GM23338 (cell line): ENCODE results near the gene RRBP1. TPM values are rescaled to one million over a fixed set of nuclear protein-coding genes. Genes with fewer than 3 reads are reported as not detected.

Experiments
- ATAC-seq: fragments of 200-7000 bp; cut with Tn5 transposase; 3 replicates; pipeline ENCODE4 v1.9.1; 2020
- DNase-seq: peaks from one replicate; pipeline ENCODE4 v3.0.0-alpha.2; 2015; ENCODE audit warnings: low spot score
- H2AFZ ChIP-seq: fragments of 200-600 bp; sonication (generic); 2 replicates; pipeline ENCODE4 v1.8.0; 2016; ENCODE audit warnings: antibody characterized with exemption, mild to moderate bottlenecking, moderate library complexity
- H3F3A ChIP-seq: fragments of 200-600 bp; sonication (generic); replicated peaks from 2 replicates; pipeline ENCODE4 v1.8.0; 2017; ENCODE audit warnings: antibody characterized with exemption, mixed run types, low read depth
- H3K27ac ChIP-seq: fragments of 200-600 bp; sonication (generic); 2 replicates; pipeline ENCODE4 v1.6.1; 2016; ENCODE audit warnings: low read depth
- H3K27me3 ChIP-seq: fragments of 200-600 bp; sonication (generic); 2 replicates; pipeline ENCODE4 v1.8.0; 2016; ENCODE audit warnings: mild to moderate bottlenecking, mixed run types, moderate library complexity; ENCODE audit not compliant: insufficient read depth
- H3K36me3 ChIP-seq: fragments of 200-600 bp; sonication (generic); 2 replicates; pipeline ENCODE4 v1.8.0; 2016; ENCODE audit warnings: mild to moderate bottlenecking; ENCODE audit not compliant: insufficient read depth
- H3K4me1 ChIP-seq: fragments of 200-600 bp; sonication (generic); 2 replicates; pipeline ENCODE4 v1.8.0; 2016; ENCODE audit warnings: mild to moderate bottlenecking, moderate library complexity; ENCODE audit not compliant: insufficient read depth
- H3K4me2 ChIP-seq: fragments of 200-600 bp; sonication (generic); 2 replicates; pipeline ENCODE4 v1.7.1; 2017; ENCODE audit warnings: mixed run types
- H3K4me3 ChIP-seq: fragments of 200-600 bp; sonication (generic); 2 replicates; pipeline ENCODE4 v1.6.1; 2016; ENCODE audit warnings: mixed run types
- H3K79me2 ChIP-seq: fragments of 200-600 bp; sonication (generic); replicated peaks from 2 replicates; pipeline ENCODE4 v1.8.0; 2017; ENCODE audit warnings: mild to moderate bottlenecking; ENCODE audit not compliant: insufficient read depth
- H3K9me2 ChIP-seq: fragments of 200-600 bp; sonication (generic); 2 replicates; pipeline ENCODE4 v1.8.0; 2017; ENCODE audit not compliant: insufficient read depth
- H4K20me1 ChIP-seq: fragments of 200-600 bp; sonication (generic); replicated peaks from 2 replicates; pipeline ENCODE4 v1.8.0; 2017; ENCODE audit warnings: mild to moderate bottlenecking; ENCODE audit not compliant: insufficient read depth
- H3K27ac Mint-ChIP-seq: 2 replicates; pipeline ENCODE4 v1.8.0; 2020; ENCODE audit warnings: inconsistent platforms, mild to moderate bottlenecking, moderate library complexity, mixed read lengths
- H3K27me3 Mint-ChIP-seq: 3 replicates; pipeline ENCODE4 v1.8.0; 2022; ENCODE audit warnings: low read depth, mild to moderate bottlenecking, moderate library complexity, mixed read lengths, inconsistent platforms; ENCODE audit not compliant: insufficient read depth, poor library complexity
- H3K36me3 Mint-ChIP-seq: 3 replicates; pipeline ENCODE4 v1.8.0; 2021; ENCODE audit warnings: low read depth, mild to moderate bottlenecking, inconsistent platforms, moderate library complexity, mixed read lengths
- H3K4me1 Mint-ChIP-seq: 3 replicates; pipeline ENCODE4 v1.8.0; 2020; ENCODE audit warnings: mild to moderate bottlenecking, inconsistent platforms, mixed read lengths
- H3K4me3 Mint-ChIP-seq: 3 replicates; pipeline ENCODE4 v1.8.0; 2021; ENCODE audit warnings: moderate library complexity, mild to moderate bottlenecking, inconsistent platforms, mixed read lengths
- H3K9me3 Mint-ChIP-seq: 3 replicates; pipeline ENCODE4 v1.8.0; 2020; ENCODE audit warnings: moderate library complexity, mild to moderate bottlenecking, inconsistent platforms, mixed read lengths
- CREB1 ChIP-seq: fragments of 250-450 bp; sonication (Bioruptor Pico); IDR thresholded peaks from 2 replicates; pipeline ENCODE4 v1.5.0; 2020; ENCODE audit warnings: low read depth, mild to moderate bottlenecking, moderate library complexity
- CTCF ChIP-seq, 2 experiments: fragments of 200-600 bp in 1 of 2; sonication (generic) in 1 of 2; conservative IDR thresholded peaks; 2 replicates each; pipeline versions ENCODE4 v1.5.1 to v1.6.1; 2016 to 2017; ENCODE audit warnings: antibody characterized with exemption in 2 of 2, low read depth in 2 of 2, mild to moderate bottlenecking in 2 of 2, moderate library complexity in 1 of 2
- ETS1 ChIP-seq: IDR thresholded peaks from 2 replicates; pipeline ENCODE4 v1.6.1; 2016; ENCODE audit warnings: antibody characterized with exemption
- EZH2 ChIP-seq: fragments of 200-600 bp; sonication (generic); IDR thresholded peaks from one replicate; pipeline ENCODE4 v1.8.0; 2017; ENCODE audit warnings: antibody characterized with exemption, mild to moderate bottlenecking, low read depth; ENCODE audit not compliant: unreplicated experiment
- JUNB ChIP-seq: IDR thresholded peaks from one replicate; pipeline ENCODE4 v1.6.1; 2016; ENCODE audit warnings: antibody characterized with exemption; ENCODE audit not compliant: unreplicated experiment
- NANOG ChIP-seq: IDR thresholded peaks from 2 replicates; pipeline ENCODE4 v1.6.1; 2016; ENCODE audit warnings: antibody characterized with exemption, borderline replicate concordance
- STAT1 ChIP-seq: IDR thresholded peaks from one replicate; pipeline ENCODE4 v1.6.1; 2016; ENCODE audit warnings: antibody characterized with exemption; ENCODE audit not compliant: unreplicated experiment
- polyA plus RNA-seq: library from polyadenylated mRNA; unstranded; fragments of >200 nt; fragmentation: Nextera tagmentation; extraction: Ambion mirVana; gene quantifications from 2 replicates; pipeline ENCODE4 v1.2.1, GENCODE V29; 2016
- total RNA-seq: library from RNA; depleted of rRNA; stranded (reverse); fragments of >200 nt; shearing (Covaris generic); gene quantifications from 2 replicates; pipeline ENCODE4 v1.2.3, GENCODE V29; 2014
- TF ChIP-seq, protein P1 (sequence below): fragments of 250-450 bp; sonication (Bioruptor Pico); IDR thresholded peaks from 2 replicates; pipeline ENCODE4 v1.5.0; 2020; ENCODE audit warnings: mild to moderate bottlenecking, moderate library complexity

RRBP1 gene
- total and polyA plus RNA-seq, 2 experiments from 2014 or later: 105 to 113 TPM

DNA sequence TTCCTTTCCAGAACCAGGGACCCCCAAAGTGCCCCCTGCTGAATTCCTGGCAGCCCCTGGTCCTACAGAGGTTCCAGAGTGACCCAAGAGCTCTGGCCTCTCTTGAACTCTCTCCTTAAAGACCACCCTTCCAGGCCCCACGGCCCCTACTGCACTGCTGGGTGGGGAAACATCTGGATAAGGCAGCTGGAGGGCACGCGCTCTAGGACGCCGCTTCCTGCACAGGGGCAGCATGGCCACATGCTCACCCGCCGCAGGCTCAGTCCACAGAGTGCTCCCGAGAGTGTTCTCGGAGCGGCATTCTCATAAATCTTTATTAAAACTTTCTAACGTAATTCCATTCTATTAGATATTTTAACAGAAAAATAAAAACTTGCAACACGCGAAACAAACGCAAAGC, 37.0 kb downstream of the RRBP1 start (continued):
- TF ChIP-seq, protein P1, sequence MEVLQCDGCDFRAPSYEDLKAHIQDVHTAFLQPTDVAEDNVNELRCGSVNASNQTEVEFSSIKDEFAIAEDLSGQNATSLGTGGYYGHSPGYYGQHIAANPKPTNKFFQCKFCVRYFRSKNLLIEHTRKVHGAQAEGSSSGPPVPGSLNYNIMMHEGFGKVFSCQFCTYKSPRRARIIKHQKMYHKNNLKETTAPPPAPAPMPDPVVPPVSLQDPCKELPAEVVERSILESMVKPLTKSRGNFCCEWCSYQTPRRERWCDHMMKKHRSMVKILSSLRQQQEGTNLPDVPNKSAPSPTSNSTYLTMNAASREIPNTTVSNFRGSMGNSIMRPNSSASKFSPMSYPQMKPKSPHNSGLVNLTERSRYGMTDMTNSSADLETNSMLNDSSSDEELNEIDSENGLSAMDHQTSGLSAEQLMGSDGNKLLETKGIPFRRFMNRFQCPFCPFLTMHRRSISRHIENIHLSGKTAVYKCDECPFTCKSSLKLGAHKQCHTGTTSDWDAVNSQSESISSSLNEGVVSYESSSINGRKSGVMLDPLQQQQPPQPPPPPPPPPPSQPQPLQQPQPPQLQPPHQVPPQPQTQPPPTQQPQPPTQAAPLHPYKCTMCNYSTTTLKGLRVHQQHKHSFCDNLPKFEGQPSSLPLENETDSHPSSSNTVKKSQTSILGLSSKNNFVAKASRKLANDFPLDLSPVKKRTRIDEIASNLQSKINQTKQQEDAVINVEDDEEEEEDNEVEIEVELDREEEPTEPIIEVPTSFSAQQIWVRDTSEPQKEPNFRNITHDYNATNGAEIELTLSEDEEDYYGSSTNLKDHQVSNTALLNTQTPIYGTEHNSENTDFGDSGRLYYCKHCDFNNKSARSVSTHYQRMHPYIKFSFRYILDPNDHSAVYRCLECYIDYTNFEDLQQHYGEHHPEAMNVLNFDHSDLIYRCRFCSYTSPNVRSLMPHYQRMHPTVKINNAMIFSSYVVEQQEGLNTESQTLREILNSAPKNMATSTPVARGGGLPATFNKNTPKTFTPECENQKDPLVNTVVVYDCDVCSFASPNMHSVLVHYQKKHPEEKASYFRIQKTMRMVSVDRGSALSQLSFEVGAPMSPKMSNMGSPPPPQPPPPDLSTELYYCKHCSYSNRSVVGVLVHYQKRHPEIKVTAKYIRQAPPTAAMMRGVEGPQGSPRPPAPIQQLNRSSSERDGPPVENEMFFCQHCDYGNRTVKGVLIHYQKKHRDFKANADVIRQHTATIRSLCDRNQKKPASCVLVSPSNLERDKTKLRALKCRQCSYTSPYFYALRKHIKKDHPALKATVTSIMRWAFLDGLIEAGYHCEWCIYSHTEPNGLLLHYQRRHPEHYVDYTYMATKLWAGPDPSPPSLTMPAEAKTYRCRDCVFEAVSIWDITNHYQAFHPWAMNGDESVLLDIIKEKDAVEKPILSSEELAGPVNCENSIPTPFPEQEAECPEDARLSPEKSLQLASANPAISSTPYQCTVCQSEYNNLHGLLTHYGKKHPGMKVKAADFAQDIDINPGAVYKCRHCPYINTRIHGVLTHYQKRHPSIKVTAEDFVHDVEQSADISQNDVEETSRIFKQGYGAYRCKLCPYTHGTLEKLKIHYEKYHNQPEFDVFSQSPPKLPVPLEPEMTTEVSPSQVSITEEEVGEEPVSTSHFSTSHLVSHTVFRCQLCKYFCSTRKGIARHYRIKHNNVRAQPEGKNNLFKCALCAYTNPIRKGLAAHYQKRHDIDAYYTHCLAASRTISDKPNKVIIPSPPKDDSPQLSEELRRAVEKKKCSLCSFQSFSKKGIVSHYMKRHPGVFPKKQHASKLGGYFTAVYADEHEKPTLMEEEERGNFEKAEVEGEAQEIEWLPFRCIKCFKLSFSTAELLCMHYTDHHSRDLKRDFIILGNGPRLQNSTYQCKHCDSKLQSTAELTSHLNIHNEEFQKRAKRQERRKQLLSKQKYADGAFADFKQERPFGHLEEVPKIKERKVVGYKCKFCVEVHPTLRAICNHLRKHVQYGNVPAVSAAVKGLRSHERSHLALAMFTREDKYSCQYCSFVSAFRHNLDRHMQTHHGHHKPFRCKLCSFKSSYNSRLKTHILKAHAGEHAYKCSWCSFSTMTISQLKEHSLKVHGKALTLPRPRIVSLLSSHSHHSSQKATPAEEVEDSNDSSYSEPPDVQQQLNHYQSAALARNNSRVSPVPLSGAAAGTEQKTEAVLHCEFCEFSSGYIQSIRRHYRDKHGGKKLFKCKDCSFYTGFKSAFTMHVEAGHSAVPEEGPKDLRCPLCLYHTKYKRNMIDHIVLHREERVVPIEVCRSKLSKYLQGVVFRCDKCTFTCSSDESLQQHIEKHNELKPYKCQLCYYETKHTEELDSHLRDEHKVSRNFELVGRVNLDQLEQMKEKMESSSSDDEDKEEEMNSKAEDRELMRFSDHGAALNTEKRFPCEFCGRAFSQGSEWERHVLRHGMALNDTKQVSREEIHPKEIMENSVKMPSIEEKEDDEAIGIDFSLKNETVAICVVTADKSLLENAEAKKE (CRISPR knock-in tag): no peak
- TF ChIP-seq JUNB: no peak
- no peak for TF ChIP-seq CTCF (conservative IDR thresholded peaks at IDR 0.05; ENCODE audit: low read depth in 2 of 2)
- TF ChIP-seq ETS1: no peak
- TF ChIP-seq STAT1: no peak

DNA sequence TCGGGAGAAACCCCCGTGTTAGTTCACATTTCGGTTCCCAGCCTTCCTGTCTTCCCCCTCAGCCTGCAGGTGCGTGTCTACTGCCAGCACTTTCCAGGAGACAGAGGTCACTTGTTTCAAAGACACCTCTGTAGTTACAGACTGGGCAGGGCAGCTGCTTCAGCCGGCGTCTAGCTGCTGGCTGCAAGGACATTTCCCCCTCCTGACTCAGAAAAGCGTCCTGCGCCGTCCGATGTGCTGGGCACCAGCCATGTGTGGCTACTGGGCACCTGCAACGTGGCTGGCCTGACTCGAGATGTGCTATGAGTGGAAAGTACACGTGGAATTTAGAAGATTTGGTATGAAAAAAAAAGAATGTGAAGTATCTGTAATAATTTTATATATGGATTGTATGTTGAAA, 37.6 kb downstream of the RRBP1 start:
- H4K20me1 ChIP-seq: peaks cover 11% of the 10 kb centered on the region
- no peak overlapping the region for H3K4me3 Mint-ChIP-seq
- no peak for TF ChIP-seq CREB1
- no peak for TF ChIP-seq EZH2
- TF ChIP-seq NANOG: no peak

More for the DNA sequence above, 37.6 kb downstream of the RRBP1 start:
- no peaks in the 10 kb centered on the region for H3K27me3 ChIP-seq
- peaks cover 7% of the 10 kb centered on the region for H3K36me3 Mint-ChIP-seq
- H3K27ac ChIP-seq: no peak overlapping the region
- H3K79me2 ChIP-seq: peaks cover 73% of the 10 kb centered on the region
- no peak overlapping the region for H2AFZ ChIP-seq
- DNase-seq (no peak), ATAC-seq (no peak)
- H3K4me3 ChIP-seq: no peak overlapping the region
- no peaks in the 10 kb centered on the region for H3F3A ChIP-seq
- H3K27ac Mint-ChIP-seq: no peak overlapping the region; the same call in 1 of the 2 replicates
- no peaks in the 10 kb centered on the region for H3K9me3 Mint-ChIP-seq
- H3K4me1 Mint-ChIP-seq: peaks cover 25% of the 10 kb centered on the region
- H3K36me3 ChIP-seq: no peaks in the 10 kb centered on the region
- no peaks in the 10 kb centered on the region for H3K9me2 ChIP-seq
- peaks cover 15% of the 10 kb centered on the region for H3K27me3 Mint-ChIP-seq
- H3K4me1 ChIP-seq: peaks cover 11% of the 10 kb centered on the region
- no peak overlapping the region for H3K4me2 ChIP-seq
